Gastroesophageal sphincter (tissue), 3 donors: ENCODE data around the gene TAS1R3.

ENCODE experiments used
- POLR2A ChIP-seq, 2 donors: fragments of 450-650 bp; IDR thresholded peaks; one replicate each; pipeline ENCODE4 v1.6.1; 2017; ENCODE audit warnings: antibody characterized with exemption in 2 of 2, mild to moderate bottlenecking in 2 of 2, moderate library complexity in 1 of 2
- TF ChIP-seq, protein P1 (sequence below), 4 experiments: fragments of 200-600 bp in 2 of 4; fragments of 450-650 bp in 2 of 4; sonication (generic) in 1 of 4; IDR thresholded peaks; one replicate each; pipeline ENCODE4 v1.5.1; 2017 to 2019; ENCODE audit warnings: antibody characterized with exemption in 4 of 4, mild to moderate bottlenecking in 2 of 4, moderate library complexity in 2 of 4

DNA sequence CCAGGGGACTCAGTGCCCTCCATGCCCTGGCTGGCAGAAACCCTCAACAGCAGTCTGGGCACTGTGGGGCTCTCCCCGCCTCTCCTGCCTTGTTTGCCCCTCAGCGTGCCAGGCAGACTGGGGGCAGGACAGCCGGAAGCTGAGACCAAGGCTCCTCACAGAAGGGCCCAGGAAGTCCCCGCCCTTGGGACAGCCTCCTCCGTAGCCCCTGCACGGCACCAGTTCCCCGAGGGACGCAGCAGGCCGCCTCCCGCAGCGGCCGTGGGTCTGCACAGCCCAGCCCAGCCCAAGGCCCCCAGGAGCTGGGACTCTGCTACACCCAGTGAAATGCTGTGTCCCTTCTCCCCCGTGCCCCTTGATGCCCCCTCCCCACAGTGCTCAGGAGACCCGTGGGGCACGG lies 2.8 kb upstream of the TAS1R3 start:
- TF ChIP-seq, protein P1, sequence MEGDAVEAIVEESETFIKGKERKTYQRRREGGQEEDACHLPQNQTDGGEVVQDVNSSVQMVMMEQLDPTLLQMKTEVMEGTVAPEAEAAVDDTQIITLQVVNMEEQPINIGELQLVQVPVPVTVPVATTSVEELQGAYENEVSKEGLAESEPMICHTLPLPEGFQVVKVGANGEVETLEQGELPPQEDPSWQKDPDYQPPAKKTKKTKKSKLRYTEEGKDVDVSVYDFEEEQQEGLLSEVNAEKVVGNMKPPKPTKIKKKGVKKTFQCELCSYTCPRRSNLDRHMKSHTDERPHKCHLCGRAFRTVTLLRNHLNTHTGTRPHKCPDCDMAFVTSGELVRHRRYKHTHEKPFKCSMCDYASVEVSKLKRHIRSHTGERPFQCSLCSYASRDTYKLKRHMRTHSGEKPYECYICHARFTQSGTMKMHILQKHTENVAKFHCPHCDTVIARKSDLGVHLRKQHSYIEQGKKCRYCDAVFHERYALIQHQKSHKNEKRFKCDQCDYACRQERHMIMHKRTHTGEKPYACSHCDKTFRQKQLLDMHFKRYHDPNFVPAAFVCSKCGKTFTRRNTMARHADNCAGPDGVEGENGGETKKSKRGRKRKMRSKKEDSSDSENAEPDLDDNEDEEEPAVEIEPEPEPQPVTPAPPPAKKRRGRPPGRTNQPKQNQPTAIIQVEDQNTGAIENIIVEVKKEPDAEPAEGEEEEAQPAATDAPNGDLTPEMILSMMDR (IDR thresholded peaks at IDR 0.05): no peak
- no peak for TF ChIP-seq POLR2A (IDR thresholded peaks at IDR 0.05)
